Measurements from ENCODE around the gene CACYBP. TPM values are rescaled to one million over a fixed set of nuclear protein-coding genes. Genes with fewer than 3 reads are reported as not detected.
"Not testable (repeated sequence)": the region's sequence is repeated elsewhere in the genome, so short reads cannot be mapped to it uniquely, and the experiment has no call there.

CACYBP gene
- total RNA-seq, 1 donor, result 71.7 TPM

GRCh38 chr1:175040324-175040879 lies 40.7 kb downstream of the CACYBP start:
- Histone ChIP-seq H3K9me3 (ENCODE audit: low read depth, low read length) (no peaks in the 10 kb centered on the region), H3K27me3 (ENCODE audit: insufficient read depth, low read length) (no peaks in the 10 kb centered on the region), H4K20me1 (ENCODE audit: insufficient read depth, low read length) (no peaks in the 10 kb centered on the region), H3K79me2 (ENCODE audit: insufficient read depth, low read length) (no peaks in the 10 kb centered on the region), H3K27ac (ENCODE audit: low read depth, low read length) (no peak overlapping the region), H3K4me1 (ENCODE audit: insufficient read depth, low read length) (no peaks in the 10 kb centered on the region), H3K4me3 (ENCODE audit: insufficient read depth, low read length) (no peak overlapping the region), H3K4me2 (ENCODE audit: insufficient read depth, low read length) (no peak overlapping the region), H3K36me3 (ENCODE audit: insufficient read depth, low read length) (no peaks in the 10 kb centered on the region), H2AFZ (ENCODE audit: low read length) (no peak overlapping the region)
- no peak for DNase-seq (ENCODE audit: insufficient read length, low spot score, missing footprints)
- no peak for TF ChIP-seq CTCF (IDR thresholded peaks at IDR 0.05; ENCODE audit: extremely low read depth, low read depth, low read length)

GRCh38 chr1:175042650-175043049 lies 42.9 kb downstream of the CACYBP start:
- no peaks in the 10 kb centered on the region for H3K27me3 ChIP-seq (ENCODE audit: insufficient read depth, low read length)
- no peak for TF ChIP-seq CTCF (IDR thresholded peaks at IDR 0.05; ENCODE audit: extremely low read depth, low read depth, low read length)
- H3K4me1 ChIP-seq (ENCODE audit: insufficient read depth, low read length), result no peaks in the 10 kb centered on the region
- H2AFZ ChIP-seq (ENCODE audit: low read length), result no peak overlapping the region
- no peak overlapping the region for H3K4me2 ChIP-seq (ENCODE audit: insufficient read depth, low read length)
- no peaks in the 10 kb centered on the region for H3K79me2 ChIP-seq (ENCODE audit: insufficient read depth, low read length)
- no peak overlapping the region for H3K27ac ChIP-seq (ENCODE audit: low read depth, low read length)
- no peaks in the 10 kb centered on the region for H3K36me3 ChIP-seq (ENCODE audit: insufficient read depth, low read length)
- no peaks in the 10 kb centered on the region for H3K9me3 ChIP-seq (ENCODE audit: low read depth, low read length)
- DNase-seq (ENCODE audit: insufficient read length, low spot score, missing footprints), result no peak
- H4K20me1 ChIP-seq (ENCODE audit: insufficient read depth, low read length), result no peaks in the 10 kb centered on the region
- no peak overlapping the region for H3K4me3 ChIP-seq (ENCODE audit: insufficient read depth, low read length)

- H3K4me1 ChIP-seq (ENCODE audit: insufficient read depth, low read length), result no peaks in the 10 kb centered on the region
- H3K9me3 ChIP-seq (ENCODE audit: low read depth, low read length), result no peaks in the 10 kb centered on the region
- H3K36me3 ChIP-seq (ENCODE audit: insufficient read depth, low read length), result no peaks in the 10 kb centered on the region
- no peak for TF ChIP-seq CTCF (IDR thresholded peaks at IDR 0.05; ENCODE audit: extremely low read depth, low read depth, low read length)
- H3K27ac ChIP-seq (ENCODE audit: low read depth, low read length), result no peak overlapping the region
- no peak overlapping the region for H3K4me3 ChIP-seq (ENCODE audit: insufficient read depth, low read length)
- no peak overlapping the region for H2AFZ ChIP-seq (ENCODE audit: low read length)
- DNase-seq (ENCODE audit: insufficient read length, low spot score, missing footprints), result no peak
- H3K79me2 ChIP-seq (ENCODE audit: insufficient read depth, low read length), result no peaks in the 10 kb centered on the region
- H3K27me3 ChIP-seq (ENCODE audit: insufficient read depth, low read length), result no peaks in the 10 kb centered on the region
- no peaks in the 10 kb centered on the region for H4K20me1 ChIP-seq (ENCODE audit: insufficient read depth, low read length)
- no peak overlapping the region for H3K4me2 ChIP-seq (ENCODE audit: insufficient read depth, low read length)
Measured at GRCh38 chr1:175043824-175044223, 44.1 kb downstream of the CACYBP start.

GRCh38 chr1:175044591-175044990 lies 44.8 kb downstream of the CACYBP start:
- H3K4me3 ChIP-seq (ENCODE audit: insufficient read depth, low read length); H3K4me2 ChIP-seq (ENCODE audit: insufficient read depth, low read length); DNase-seq (ENCODE audit: insufficient read length, low spot score, missing footprints); H3K9me3 ChIP-seq (ENCODE audit: low read depth, low read length); H3K4me1 ChIP-seq (ENCODE audit: insufficient read depth, low read length); H2AFZ ChIP-seq (ENCODE audit: low read length); H3K27me3 ChIP-seq (ENCODE audit: insufficient read depth, low read length); H3K27ac ChIP-seq (ENCODE audit: low read depth, low read length); H3K79me2 ChIP-seq (ENCODE audit: insufficient read depth, low read length); H3K36me3 ChIP-seq (ENCODE audit: insufficient read depth, low read length); H4K20me1 ChIP-seq (ENCODE audit: insufficient read depth, low read length): not testable (repeated sequence)

Measured in osteoblast (primary cell).